CD4-positive, alpha-beta T cell treated with Interleukin-15 for 4 hours (primary cell): ENCODE results near the gene RNASET2.
A peak's percentile ranks its signal among the peaks of the same experiment; 100 is the strongest.
"Not testable (repeated sequence)": the region's sequence is repeated elsewhere in the genome, so short reads cannot be mapped to it uniquely, and the experiment has no call there.

Experiments used
- DNase-seq: peaks from one replicate; pipeline ENCODE4 v3.0.0-alpha.2; 2020; ENCODE audit warnings: low spot score

The RNASET2 gene

GRCh38 chr6:166927240-166927934 is 29.0 kb downstream of the RNASET2 start:
- no peak for DNase-seq

GRCh38 chr6:166926748-166927147 is 29.6 kb downstream of the RNASET2 start:
- DNase-seq = no peak

GRCh38 chr6:166925141-166925996 is 31.0 kb downstream of the RNASET2 start:
- no peak for DNase-seq

GRCh38 chr6:166924531-166924930 is 31.8 kb downstream of the RNASET2 start:
- no peak for DNase-seq

GRCh38 chr6:166922937-166923336 is 33.4 kb downstream of the RNASET2 start:
- DNase-seq = no peak

GRCh38 chr6:166921570-166921969 is 34.8 kb downstream of the RNASET2 start:
- DNase-seq = no peak

- DNase-seq = no peak
Observed at GRCh38 chr6:166916824-166917223, 39.5 kb downstream of the RNASET2 start.

GRCh38 chr6:166915484-166915883 is 40.9 kb downstream of the RNASET2 start:
- DNase-seq = not testable (repeated sequence)

GRCh38 chr6:166914952-166915351 is 41.4 kb downstream of the RNASET2 start:
- not testable (repeated sequence) for DNase-seq

- no peak for DNase-seq
Observed at GRCh38 chr6:166911248-166911677, 45.1 kb downstream of the RNASET2 start.

GRCh38 chr6:166910601-166911000 is 45.7 kb downstream of the RNASET2 start:
- DNase-seq = no peak

- DNase-seq = no peak
Observed at GRCh38 chr6:166908811-166909210, 47.5 kb downstream of the RNASET2 start.

GRCh38 chr6:166907871-166908806 is 48.2 kb downstream of the RNASET2 start:
- DNase-seq = no peak

- peak; percentile 2 for DNase-seq
Observed at GRCh38 chr6:166907373-166907841, 48.9 kb downstream of the RNASET2 start.

GRCh38 chr6:166906376-166907044 is 49.8 kb downstream of the RNASET2 start:
- no peak for DNase-seq

- DNase-seq = no peak
Observed at GRCh38 chr6:166905505-166906134, 50.7 kb downstream of the RNASET2 start.

GRCh38 chr6:166905013-166905412 is 51.3 kb downstream of the RNASET2 start:
- DNase-seq = no peak

- no peak for DNase-seq
Observed at GRCh38 chr6:166904101-166904746, 52.1 kb downstream of the RNASET2 start.

- no peak for DNase-seq
Observed at GRCh38 chr6:166903500-166903899, 52.9 kb downstream of the RNASET2 start.

GRCh38 chr6:166903027-166903426 is 53.3 kb downstream of the RNASET2 start:
- DNase-seq = no peak
